ENCODE measurements around the gene SLC22A3. TPM values are rescaled to one million over a fixed set of nuclear protein-coding genes. Genes with fewer than 3 reads are reported as not detected.
A peak's percentile ranks its signal among the peaks of the same experiment; 100 is the strongest.

Gene SLC22A3
- polyA plus RNA-seq, 1 of the 3 experiments (the other 2 are of a cell fraction) = not detected

- CTCF ChIA-PET = no interaction called here
- Histone ChIP-seq H3K9me3 (no peaks in the 10 kb centered on the region), H3K9ac (no peak overlapping the region; the same call in 1 of the 2 replicates), H3K9me2 (no peaks in the 10 kb centered on the region), H3F3A (replicated peaks; ENCODE audit: insufficient read depth) (peaks cover 10% of the 10 kb centered on the region), H3K36me3 (replicated peaks in 1 of 2; ENCODE audit: control insufficient read depth in 1 of 2, insufficient read depth in 2 of 2, low read length in 1 of 2) (no peaks in the 10 kb centered on the region), H3K4me2 (peak overlapping the region; percentile 45; the same call in 1 of the 2 replicates), H2AFZ (ENCODE audit: low read depth) (no peak overlapping the region), H3K4me1 (ENCODE audit: control insufficient read depth in 1 of 2, insufficient read depth in 2 of 2, low read depth in 1 of 2, low read length in 1 of 2) (peaks cover 0 to 4% of the 10 kb centered on the region in 2 experiments; a peak in 1 of 4 replicates), H4K20me1 (ENCODE audit: insufficient read depth) (no peaks in the 10 kb centered on the region), H3K79me2 (ENCODE audit: insufficient read depth) (no peaks in the 10 kb centered on the region), H3K27me3 (ENCODE audit: insufficient read depth) (no peaks in the 10 kb centered on the region), H3K27ac (ENCODE audit: low read depth in 2 of 2, low read length in 1 of 2) (peak overlapping the region in 1 of 2 experiments; percentile 69; a peak in 2 of 4 replicates), H3K4me3 (ENCODE audit: low read depth in 2 of 2, low read length in 1 of 2) (no peak overlapping the region)
- TF ChIP-seq ZBTB33 (IDR thresholded peaks at IDR 0.05; ENCODE audit: borderline replicate concordance, low read depth) (no peak), RCOR1 (IDR thresholded peaks at IDR 0.05; ENCODE audit: low read length) (no peak), RFX5 (IDR thresholded peaks at IDR 0.05; ENCODE audit: low read length) (no peak), EZH2phosphoT487 (IDR thresholded peaks at IDR 0.05; ENCODE audit: borderline replicate concordance, low read depth) (no peak), TAF1 (IDR thresholded peaks at IDR 0.05; ENCODE audit: borderline replicate concordance, low read depth, low read length) (no peak), CHD2 (IDR thresholded peaks at IDR 0.05; ENCODE audit: low read length, partially characterized antibody) (no peak), GABPA (IDR thresholded peaks at IDR 0.05; ENCODE audit: low read depth) (no peak), MAX (IDR thresholded peaks at IDR 0.05; ENCODE audit: low read depth) (no peak), FOXM1 (IDR thresholded peaks at IDR 0.05; ENCODE audit: low read depth) (no peak), RAD21 (IDR thresholded peaks at IDR 0.05; ENCODE audit: low read length) (no peak)
- no peak for DNase-seq
- WGBS (ENCODE audit: low lambda C conversion rate) = 21% methylated on average over 3 of the region's 3 CpGs
- POLR2A ChIA-PET = no interaction called here
Observed at GRCh38 chr6:160461641-160462040, 113.5 kb downstream of the SLC22A3 start.

- H3K4me2 ChIP-seq = peak overlapping the region; percentile 45; the same call in 1 of the 2 replicates
- DNase-seq = no peak
- H3K79me2 ChIP-seq (ENCODE audit: insufficient read depth) = no peaks in the 10 kb centered on the region
- no peak overlapping the region for H3K4me3 ChIP-seq (ENCODE audit: low read depth in 2 of 2, low read length in 1 of 2)
- no peaks in the 10 kb centered on the region for H3K9me3 ChIP-seq
- H3K36me3 ChIP-seq (replicated peaks in 1 of 2; ENCODE audit: control insufficient read depth in 1 of 2, insufficient read depth in 2 of 2, low read length in 1 of 2) = no peaks in the 10 kb centered on the region
- CTCF ChIA-PET = no interaction called here
- peak overlapping the region in 1 of 2 experiments; percentile 69; a peak in 2 of 4 replicates for H3K27ac ChIP-seq (ENCODE audit: low read depth in 2 of 2, low read length in 1 of 2)
- peaks cover 10% of the 10 kb centered on the region for H3F3A ChIP-seq (replicated peaks; ENCODE audit: insufficient read depth)
- no peaks in the 10 kb centered on the region for H4K20me1 ChIP-seq (ENCODE audit: insufficient read depth)
- no peak for TF ChIP-seq PBX3 (IDR thresholded peaks at IDR 0.05)
- no peak for TF ChIP-seq GATA2 (CRISPR knock-in tag; IDR thresholded peaks at IDR 0.05)
- TF ChIP-seq GABPA (IDR thresholded peaks at IDR 0.05; ENCODE audit: low read depth) = no peak
- no peak for TF ChIP-seq YY1 (IDR thresholded peaks at IDR 0.05; ENCODE audit: low read depth)
- TF ChIP-seq USF2 (IDR thresholded peaks at IDR 0.05; ENCODE audit: borderline replicate concordance, low read depth, low read length) = no peak
- TF ChIP-seq FOXM1 (IDR thresholded peaks at IDR 0.05; ENCODE audit: low read depth) = no peak
- no peak for TF ChIP-seq RAD21 (IDR thresholded peaks at IDR 0.05; ENCODE audit: low read length)
- TF ChIP-seq ELF1 (IDR thresholded peaks at IDR 0.05) = no peak
- peak overlapping the region; percentile 76; the same call in 1 of the 2 replicates for H2AFZ ChIP-seq (ENCODE audit: low read depth)
- H3K9me2 ChIP-seq = no peaks in the 10 kb centered on the region
- no peaks in the 10 kb centered on the region for H3K27me3 ChIP-seq (ENCODE audit: insufficient read depth)
- no peak overlapping the region; the same call in 1 of the 2 replicates for H3K9ac ChIP-seq
- POLR2A ChIA-PET = no interaction called here
- peaks cover 0 to 4% of the 10 kb centered on the region in 2 experiments; a peak in 1 of 4 replicates for H3K4me1 ChIP-seq (ENCODE audit: control insufficient read depth in 1 of 2, insufficient read depth in 2 of 2, low read depth in 1 of 2, low read length in 1 of 2)
Observed at GRCh38 chr6:160462116-160462515, 113.9 kb downstream of the SLC22A3 start.
